Cardiac muscle cell (in vitro differentiated cells and primary cell): ENCODE results near the gene LGR6. TPM values are rescaled to one million over a fixed set of nuclear protein-coding genes. Genes with fewer than 3 reads are reported as not detected.
"Not testable (repeated sequence)": the region's sequence is repeated elsewhere in the genome, so short reads cannot be mapped to it uniquely, and the experiment has no call there.

Experiments
- DNase-seq, 2 donors: peaks; one replicate each; pipeline versions ENCODE4 v3.0.0 to v3.0.0-alpha.2; 2010 to 2017; ENCODE audit warnings: low read depth in 1 of 2, low spot score in 1 of 2
- H3K27ac ChIP-seq: fragments of 200-600 bp; sonication (generic); 2 replicates; pipeline ENCODE4 v1.5.1; 2016
- H3K27me3 ChIP-seq: fragments of 200-600 bp; sonication (generic); 2 replicates; pipeline ENCODE4 v1.6.0; 2016; ENCODE audit warnings: control low read depth
- H3K36me3 ChIP-seq: fragments of 200-600 bp; sonication (generic); 2 replicates; pipeline ENCODE4 v1.5.1; 2016; ENCODE audit warnings: control low read depth
- H3K4me1 ChIP-seq: fragments of 200-600 bp; sonication (generic); 2 replicates; pipeline ENCODE4 v1.8.1; 2017; ENCODE audit warnings: low read depth, mild to moderate bottlenecking, mixed run types
- H3K4me3 ChIP-seq: fragments of 200-600 bp; sonication (generic); 2 replicates; pipeline ENCODE4 v1.5.1; 2016; ENCODE audit warnings: mild to moderate bottlenecking
- H3K9me3 ChIP-seq: fragments of 200-600 bp; sonication (generic); 2 replicates; pipeline ENCODE4 v1.5.1; 2017; ENCODE audit warnings: low read depth, mild to moderate bottlenecking, control low read depth
- polyA plus RNA-seq: library from polyadenylated mRNA; unstranded; fragments of >200 nt; fragmentation: Nextera tagmentation; extraction: Ambion mirVana; gene quantifications from 2 replicates; pipeline ENCODE4 v1.2.1, GENCODE V29; 2016
- total RNA-seq: library from RNA; depleted of rRNA; stranded (reverse); fragments of >200 nt; gene quantifications from 2 replicates; pipeline ENCODE4 v1.2.3, GENCODE V29; 2016
- TF ChIP-seq, protein P1 (sequence below): IDR thresholded peaks from 2 replicates; pipeline ENCODE4 v1.5.1; 2012; ENCODE audit warnings: low read depth, mild to moderate bottlenecking, low read length

Gene LGR6
- total and polyA plus RNA-seq, 2 experiments from 2014 or later, result 0.16 TPM; not detected in 1

DNA sequence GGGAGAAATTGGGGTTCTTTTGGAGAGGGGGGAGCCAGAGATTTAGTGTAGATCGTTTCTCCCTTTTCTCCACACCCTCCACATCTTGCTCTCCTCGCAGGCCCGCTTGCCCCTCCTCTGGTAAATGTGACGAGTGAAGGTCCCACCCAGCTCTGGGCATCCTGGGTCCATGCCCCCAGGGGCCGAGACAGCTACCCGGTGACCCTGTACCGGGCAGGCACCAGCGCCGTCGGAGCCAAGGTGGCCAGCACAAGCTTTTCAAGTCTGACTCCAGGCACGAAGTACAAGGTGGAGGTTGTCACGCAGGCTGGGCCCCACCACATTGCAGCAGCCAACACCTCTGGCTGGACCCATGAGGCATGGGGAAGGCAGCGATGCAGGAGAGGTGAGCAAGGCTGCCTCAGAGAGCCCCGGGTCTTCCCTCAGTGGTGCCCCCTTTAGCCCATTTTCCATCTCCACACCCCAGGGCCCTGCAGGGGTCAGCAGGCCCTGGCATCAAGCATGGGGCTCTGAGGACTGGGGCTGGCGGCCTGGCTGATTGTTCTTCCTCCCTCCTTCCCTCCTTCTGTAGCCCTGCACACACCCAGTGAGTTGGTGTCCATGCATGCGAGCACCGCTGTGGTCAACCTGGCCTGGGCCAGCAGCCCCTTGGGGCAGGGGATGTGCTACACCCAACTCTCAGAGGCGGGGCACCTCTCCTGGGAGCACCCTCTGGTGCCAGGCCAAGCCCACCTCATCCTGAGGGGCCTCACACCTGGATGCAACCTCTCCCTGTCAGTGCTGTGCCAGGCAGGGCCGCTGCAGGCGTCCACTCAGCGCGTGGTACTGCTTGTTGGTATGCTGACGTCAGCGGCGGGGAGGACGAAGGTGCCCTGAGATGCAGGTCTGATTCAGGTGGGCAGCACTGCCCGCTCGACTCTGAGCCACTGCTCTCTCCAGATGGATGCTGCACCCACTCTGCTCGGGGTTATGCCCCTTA, 16.4 kb upstream of the LGR6 start:
- H3K36me3 ChIP-seq, result no peaks in the 10 kb centered on the region
- TF ChIP-seq, protein P1, sequence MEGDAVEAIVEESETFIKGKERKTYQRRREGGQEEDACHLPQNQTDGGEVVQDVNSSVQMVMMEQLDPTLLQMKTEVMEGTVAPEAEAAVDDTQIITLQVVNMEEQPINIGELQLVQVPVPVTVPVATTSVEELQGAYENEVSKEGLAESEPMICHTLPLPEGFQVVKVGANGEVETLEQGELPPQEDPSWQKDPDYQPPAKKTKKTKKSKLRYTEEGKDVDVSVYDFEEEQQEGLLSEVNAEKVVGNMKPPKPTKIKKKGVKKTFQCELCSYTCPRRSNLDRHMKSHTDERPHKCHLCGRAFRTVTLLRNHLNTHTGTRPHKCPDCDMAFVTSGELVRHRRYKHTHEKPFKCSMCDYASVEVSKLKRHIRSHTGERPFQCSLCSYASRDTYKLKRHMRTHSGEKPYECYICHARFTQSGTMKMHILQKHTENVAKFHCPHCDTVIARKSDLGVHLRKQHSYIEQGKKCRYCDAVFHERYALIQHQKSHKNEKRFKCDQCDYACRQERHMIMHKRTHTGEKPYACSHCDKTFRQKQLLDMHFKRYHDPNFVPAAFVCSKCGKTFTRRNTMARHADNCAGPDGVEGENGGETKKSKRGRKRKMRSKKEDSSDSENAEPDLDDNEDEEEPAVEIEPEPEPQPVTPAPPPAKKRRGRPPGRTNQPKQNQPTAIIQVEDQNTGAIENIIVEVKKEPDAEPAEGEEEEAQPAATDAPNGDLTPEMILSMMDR, result no peak
- H3K27me3 ChIP-seq, result no peaks in the 10 kb centered on the region
- H3K4me3 ChIP-seq, result no peak overlapping the region
- no peaks in the 10 kb centered on the region for H3K4me1 ChIP-seq
- no peaks in the 10 kb centered on the region for H3K9me3 ChIP-seq
- no peak overlapping the region for H3K27ac ChIP-seq
- DNase-seq, result no peak

GRCh38 chr1:202179828-202180750, 13.5 kb upstream of the LGR6 start:
- no peak overlapping the region for H3K4me3 ChIP-seq
- no peaks in the 10 kb centered on the region for H3K4me1 ChIP-seq
- H3K36me3 ChIP-seq, result no peaks in the 10 kb centered on the region
- H3K9me3 ChIP-seq, result no peaks in the 10 kb centered on the region
- H3K27ac ChIP-seq, result no peak overlapping the region
- TF ChIP-seq, protein P1, result no peak
- H3K27me3 ChIP-seq, result no peaks in the 10 kb centered on the region
- DNase-seq, result no peak

- not testable (repeated sequence) for H3K4me1 ChIP-seq, H3K4me3 ChIP-seq, H3K36me3 ChIP-seq, H3K9me3 ChIP-seq, DNase-seq, H3K27me3 ChIP-seq, H3K27ac ChIP-seq
Observed at GRCh38 chr1:202180751-202181139, 12.9 kb upstream of the LGR6 start.

GRCh38 chr1:202181586-202181985, 12.0 kb upstream of the LGR6 start:
- no peak overlapping the region for H3K4me3 ChIP-seq
- no peak overlapping the region for H3K27ac ChIP-seq
- H3K36me3 ChIP-seq, result no peaks in the 10 kb centered on the region
- DNase-seq, result no peak
- TF ChIP-seq, protein P1, result no peak
- no peaks in the 10 kb centered on the region for H3K4me1 ChIP-seq
- no peaks in the 10 kb centered on the region for H3K9me3 ChIP-seq
- H3K27me3 ChIP-seq, result no peaks in the 10 kb centered on the region

GRCh38 chr1:202182040-202182877, 11.3 kb upstream of the LGR6 start:
- no peaks in the 10 kb centered on the region for H3K36me3 ChIP-seq
- DNase-seq, result no peak
- H3K4me3 ChIP-seq, result no peak overlapping the region
- TF ChIP-seq, protein P1, result no peak
- no peaks in the 10 kb centered on the region for H3K9me3 ChIP-seq
- H3K27me3 ChIP-seq, result no peaks in the 10 kb centered on the region
- H3K27ac ChIP-seq, result no peak overlapping the region
- no peaks in the 10 kb centered on the region for H3K4me1 ChIP-seq
